Measurements from ENCODE around the gene FKBP5. TPM values are rescaled to one million over a fixed set of nuclear protein-coding genes. Genes with fewer than 3 reads are reported as not detected.

FKBP5 gene
- total RNA-seq, 1 experiment from 2014 or later, result 33.9 TPM

DNA sequence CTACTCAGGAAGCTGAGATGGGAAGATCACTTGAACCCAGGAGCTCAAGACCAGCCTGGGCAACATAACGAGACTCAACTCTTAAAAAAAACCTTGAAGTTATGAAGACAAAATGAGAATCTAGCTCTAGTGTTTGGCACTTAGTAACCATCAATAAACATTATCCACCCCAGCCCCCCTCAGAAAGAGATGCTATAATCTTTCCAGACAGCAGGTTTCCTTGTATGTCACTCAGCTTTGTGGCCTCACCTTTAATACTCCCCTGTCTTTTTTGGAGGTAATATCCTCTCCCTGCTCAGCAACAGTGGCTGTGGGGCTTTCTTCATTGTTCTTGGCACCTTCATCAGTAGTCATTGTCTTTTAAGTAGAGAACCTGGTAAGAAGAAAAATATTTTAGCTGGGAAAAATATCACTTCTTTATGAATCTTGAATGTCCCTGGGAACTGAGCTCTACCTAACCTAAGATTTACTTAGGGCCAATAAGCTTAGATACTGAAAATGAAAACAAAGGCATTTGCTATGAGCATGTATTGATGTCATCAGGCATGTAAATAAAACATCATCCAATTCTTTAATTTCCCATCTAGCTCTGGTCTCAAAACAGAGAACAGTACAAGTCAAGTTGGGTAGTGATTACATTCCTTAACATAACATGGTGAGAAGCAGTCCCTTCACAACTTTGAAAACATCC, 46.1 kb downstream of the FKBP5 start:
- no peaks in the 10 kb centered on the region for H3K9me3 Mint-ChIP-seq
- Histone ChIP-seq H2BK5ac (ENCODE audit: insufficient read length, low read length) (no peak overlapping the region), H2BK15ac (ENCODE audit: low read depth, low read length) (no peak overlapping the region), H3K79me2 (ENCODE audit: insufficient read depth, low read length) (no peaks in the 10 kb centered on the region), H3K4me1 (ENCODE audit: insufficient read depth, low read length) (peaks cover 3% of the 10 kb centered on the region), H3K4me2 (ENCODE audit: insufficient read depth, insufficient read length, low read length) (no peak overlapping the region), H3K9me3 (ENCODE audit: control insufficient read depth, low read depth, low read length) (no peaks in the 10 kb centered on the region), H3K4ac (ENCODE audit: low read depth, low read length) (no peak overlapping the region), H4K5ac (ENCODE audit: insufficient read length, low read depth, low read length) (no peak overlapping the region), H4K20me1 (ENCODE audit: control insufficient read depth, insufficient read depth, insufficient read length) (no peaks in the 10 kb centered on the region), H3K79me1 (ENCODE audit: insufficient read depth, low read depth, low read length, poor library complexity, severe bottlenecking) (no peaks in the 10 kb centered on the region), H2BK12ac (ENCODE audit: insufficient read length, low read depth, low read length) (no peak overlapping the region), H3K18ac (ENCODE audit: insufficient read length, low read depth, low read length) (no peak overlapping the region), H3K27ac (ENCODE audit: insufficient read length, low read depth, low read length) (no peak overlapping the region), H3K23me2 (ENCODE audit: insufficient read length, low read depth, low read length, poor library complexity, severe bottlenecking) (no peaks in the 10 kb centered on the region), H2BK120ac (ENCODE audit: low read depth, low read length, poor library complexity, severe bottlenecking) (no peak overlapping the region), H2AFZ (ENCODE audit: low read length) (no peak overlapping the region), H3K14ac (ENCODE audit: insufficient read depth, low read length) (no peak overlapping the region), H3K27me3 (ENCODE audit: insufficient read depth, low read length) (no peaks in the 10 kb centered on the region), H3T11ph (ENCODE audit: low read length) (no peak overlapping the region), H2BK20ac (ENCODE audit: low read depth, low read length, poor library complexity, severe bottlenecking) (no peak overlapping the region), H4K8ac (replicated peaks; ENCODE audit: insufficient read length, low read depth, low read length) (no peak overlapping the region), H4K91ac (ENCODE audit: insufficient read length, low read depth, low read length) (no peak overlapping the region), H3K23ac (ENCODE audit: insufficient read length, low read depth, low read length) (no peak overlapping the region), H3K9ac (ENCODE audit: extremely low read depth, insufficient read length, low read length) (no peak overlapping the region), H3K56ac (ENCODE audit: insufficient read length, low read depth, low read length) (no peak overlapping the region), H2AK5ac (ENCODE audit: insufficient read length, low read length) (no peak overlapping the region)
- H3K27me3 Mint-ChIP-seq (ENCODE audit: low read depth), result no peaks in the 10 kb centered on the region
- TF ChIP-seq, protein P1, sequence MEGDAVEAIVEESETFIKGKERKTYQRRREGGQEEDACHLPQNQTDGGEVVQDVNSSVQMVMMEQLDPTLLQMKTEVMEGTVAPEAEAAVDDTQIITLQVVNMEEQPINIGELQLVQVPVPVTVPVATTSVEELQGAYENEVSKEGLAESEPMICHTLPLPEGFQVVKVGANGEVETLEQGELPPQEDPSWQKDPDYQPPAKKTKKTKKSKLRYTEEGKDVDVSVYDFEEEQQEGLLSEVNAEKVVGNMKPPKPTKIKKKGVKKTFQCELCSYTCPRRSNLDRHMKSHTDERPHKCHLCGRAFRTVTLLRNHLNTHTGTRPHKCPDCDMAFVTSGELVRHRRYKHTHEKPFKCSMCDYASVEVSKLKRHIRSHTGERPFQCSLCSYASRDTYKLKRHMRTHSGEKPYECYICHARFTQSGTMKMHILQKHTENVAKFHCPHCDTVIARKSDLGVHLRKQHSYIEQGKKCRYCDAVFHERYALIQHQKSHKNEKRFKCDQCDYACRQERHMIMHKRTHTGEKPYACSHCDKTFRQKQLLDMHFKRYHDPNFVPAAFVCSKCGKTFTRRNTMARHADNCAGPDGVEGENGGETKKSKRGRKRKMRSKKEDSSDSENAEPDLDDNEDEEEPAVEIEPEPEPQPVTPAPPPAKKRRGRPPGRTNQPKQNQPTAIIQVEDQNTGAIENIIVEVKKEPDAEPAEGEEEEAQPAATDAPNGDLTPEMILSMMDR (conservative IDR thresholded peaks at IDR 0.05), result no peak
- H3K36me3 Mint-ChIP-seq (ENCODE audit: insufficient read depth in 1 of 3, low read depth in 3 of 3), result peaks cover 0 to 13% (median 11%) of the 10 kb centered on the region in 3 experiments; a peak in 4 of 7 replicates
- no CpG with 5 or more reads among the region's 1 CpG for WGBS (ENCODE audit: extremely low coverage, insufficient read length, low lambda C conversion rate)
- peaks cover 32 to 40% of the 10 kb centered on the region in 2 experiments for H3K4me1 Mint-ChIP-seq
- H3K27ac Mint-ChIP-seq, result 0 out of 7 replicates have a peak overlapping the region, but pooled peaks of 1 of the 3 experiments have one; percentile 44
- no peak for DNase-seq
- H3K4me3 Mint-ChIP-seq, result no peak overlapping the region
